ENCODE data around the gene ISOC2. TPM values are rescaled to one million over a fixed set of nuclear protein-coding genes. Genes with fewer than 3 reads are reported as not detected.

The ISOC2 gene
- total and polyA plus RNA-seq, 9 of the 15 experiments (the other 6 are each of a cell fraction or from before 2014, with no cell fraction given): 1.2 to 229 (median 58.3) TPM

DNA sequence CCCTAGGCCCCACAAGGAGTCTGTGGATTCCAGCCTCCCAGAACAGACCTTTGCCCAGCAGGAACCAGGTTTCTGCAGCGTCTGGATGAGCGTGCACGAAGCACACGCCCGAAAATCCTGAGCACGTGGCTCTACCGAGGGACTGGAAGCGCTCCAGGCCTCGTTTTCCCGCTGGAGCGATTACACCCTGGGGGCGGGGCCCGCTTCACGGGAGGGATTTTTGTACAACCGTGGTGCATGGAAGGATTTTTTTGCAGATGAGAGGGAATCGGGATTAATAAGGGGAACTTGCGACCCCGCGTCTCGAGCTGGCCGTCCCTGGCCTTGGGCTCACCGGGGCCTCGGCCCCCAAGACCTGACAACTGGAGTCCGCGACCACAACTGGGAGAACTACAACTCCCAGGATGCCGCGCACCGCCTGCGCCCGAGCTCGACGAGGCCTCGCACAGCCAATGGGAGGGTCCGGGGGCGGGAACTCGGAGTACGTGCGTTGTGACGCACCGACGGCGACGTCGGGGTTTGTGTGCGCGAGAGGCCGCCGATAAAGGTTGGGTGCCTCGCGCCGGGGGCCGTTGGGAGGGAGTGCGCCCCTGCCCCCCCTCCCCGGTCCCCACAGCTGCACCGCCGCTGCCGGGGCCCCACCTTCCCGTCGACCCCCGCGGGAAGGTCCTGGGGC lies 14.8 kb upstream of the ISOC2 start, which contains the start of gene ZNF628 (continued):
- TF ChIP-seq HINFP (tag; conservative IDR thresholded peaks at IDR 0.05; ENCODE audit: low read depth): no peak
- TF ChIP-seq CTBP1 (IDR thresholded peaks at IDR 0.05; ENCODE audit: borderline replicate concordance): 0 out of 2 replicates have a peak, but pooled peaks have one; percentile 34
- TF ChIP-seq MIER1 (IDR thresholded peaks at IDR 0.05; ENCODE audit: low read depth): 0 out of 2 replicates have a peak, but pooled peaks have one; percentile 24
- peak; percentile 58 for TF ChIP-seq NCOA1 (IDR thresholded peaks at IDR 0.05; ENCODE audit: low read depth)
- no peak for TF ChIP-seq TARDBP (IDR thresholded peaks at IDR 0.05)
- TF ChIP-seq MTF1 (CRISPR knock-in tag; IDR thresholded peaks at IDR 0.05; ENCODE audit: borderline replicate concordance): no peak
- TF ChIP-seq, protein P1, sequence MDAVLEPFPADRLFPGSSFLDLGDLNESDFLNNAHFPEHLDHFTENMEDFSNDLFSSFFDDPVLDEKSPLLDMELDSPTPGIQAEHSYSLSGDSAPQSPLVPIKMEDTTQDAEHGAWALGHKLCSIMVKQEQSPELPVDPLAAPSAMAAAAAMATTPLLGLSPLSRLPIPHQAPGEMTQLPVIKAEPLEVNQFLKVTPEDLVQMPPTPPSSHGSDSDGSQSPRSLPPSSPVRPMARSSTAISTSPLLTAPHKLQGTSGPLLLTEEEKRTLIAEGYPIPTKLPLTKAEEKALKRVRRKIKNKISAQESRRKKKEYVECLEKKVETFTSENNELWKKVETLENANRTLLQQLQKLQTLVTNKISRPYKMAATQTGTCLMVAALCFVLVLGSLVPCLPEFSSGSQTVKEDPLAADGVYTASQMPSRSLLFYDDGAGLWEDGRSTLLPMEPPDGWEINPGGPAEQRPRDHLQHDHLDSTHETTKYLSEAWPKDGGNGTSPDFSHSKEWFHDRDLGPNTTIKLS (IDR thresholded peaks at IDR 0.05; ENCODE audit: borderline replicate concordance, low read depth): peak; percentile 92
- TF ChIP-seq GABPA (tag; conservative IDR thresholded peaks at IDR 0.05; ENCODE audit: low read depth): no peak
- peak; percentile 71; the same call in 1 of the 2 replicates for TF ChIP-seq MTA3 (IDR thresholded peaks at IDR 0.05; ENCODE audit: borderline replicate concordance)
- TF ChIP-seq C11orf30 (IDR thresholded peaks at IDR 0.05; ENCODE audit: low read depth): peak; percentile 40; the same call in 1 of the 2 replicates
- peak; percentile 38 for TF ChIP-seq POLR2B (IDR thresholded peaks at IDR 0.05; ENCODE audit: low read depth, partially characterized antibody)
- TF ChIP-seq ZNF668 (CRISPR knock-in tag; IDR thresholded peaks at IDR 0.05): no peak
- TF ChIP-seq TSC22D4 (tag; IDR thresholded peaks at IDR 0.05): no peak
- no peak for TF ChIP-seq ZNF280B (CRISPR knock-in tag; IDR thresholded peaks at IDR 0.05)
- no peak for TF ChIP-seq LARP7 (IDR thresholded peaks at IDR 0.05)
- TF ChIP-seq ZNF175 (CRISPR knock-in tag; IDR thresholded peaks at IDR 0.05; ENCODE audit: low read depth): 0 out of 2 replicates have a peak, but pooled peaks have one; percentile 44
- peak; percentile 96; the same call in 1 of the 2 replicates for TF ChIP-seq KAT7 (CRISPR knock-in tag; IDR thresholded peaks at IDR 0.05; ENCODE audit: borderline replicate concordance)
- TF ChIP-seq SMC3 (conservative IDR thresholded peaks at IDR 0.05; ENCODE audit: insufficient read depth, low read depth, low read length): no peak
- TF ChIP-seq GABPB2 (CRISPR knock-in tag; conservative IDR thresholded peaks at IDR 0.05): no peak
- TF ChIP-seq PCBP1 (IDR thresholded peaks at IDR 0.05; ENCODE audit: low read depth, low read length, poor library complexity, severe bottlenecking): peak; percentile 63
- TF ChIP-seq POLR2A (conservative IDR thresholded peaks at IDR 0.05): peak; percentile 70
